PC-3 (cell line): ENCODE data around the gene RGS7.

Experiments
- EZH2 ChIP-seq: fragments of 300-600 bp; sonication (generic); IDR thresholded peaks from one replicate; pipeline ENCODE4 v1.6.1; 2017; ENCODE audit warnings: antibody characterized with exemption, mild to moderate bottlenecking, low read length; ENCODE audit not compliant: unreplicated experiment
- TF ChIP-seq, protein P1 (sequence below): fragments of 300-600 bp; sonication (generic); conservative IDR thresholded peaks from 2 replicates; pipeline ENCODE4 v1.5.1; 2017; ENCODE audit warnings: antibody characterized with exemption, low read depth, mild to moderate bottlenecking, low read length

DNA sequence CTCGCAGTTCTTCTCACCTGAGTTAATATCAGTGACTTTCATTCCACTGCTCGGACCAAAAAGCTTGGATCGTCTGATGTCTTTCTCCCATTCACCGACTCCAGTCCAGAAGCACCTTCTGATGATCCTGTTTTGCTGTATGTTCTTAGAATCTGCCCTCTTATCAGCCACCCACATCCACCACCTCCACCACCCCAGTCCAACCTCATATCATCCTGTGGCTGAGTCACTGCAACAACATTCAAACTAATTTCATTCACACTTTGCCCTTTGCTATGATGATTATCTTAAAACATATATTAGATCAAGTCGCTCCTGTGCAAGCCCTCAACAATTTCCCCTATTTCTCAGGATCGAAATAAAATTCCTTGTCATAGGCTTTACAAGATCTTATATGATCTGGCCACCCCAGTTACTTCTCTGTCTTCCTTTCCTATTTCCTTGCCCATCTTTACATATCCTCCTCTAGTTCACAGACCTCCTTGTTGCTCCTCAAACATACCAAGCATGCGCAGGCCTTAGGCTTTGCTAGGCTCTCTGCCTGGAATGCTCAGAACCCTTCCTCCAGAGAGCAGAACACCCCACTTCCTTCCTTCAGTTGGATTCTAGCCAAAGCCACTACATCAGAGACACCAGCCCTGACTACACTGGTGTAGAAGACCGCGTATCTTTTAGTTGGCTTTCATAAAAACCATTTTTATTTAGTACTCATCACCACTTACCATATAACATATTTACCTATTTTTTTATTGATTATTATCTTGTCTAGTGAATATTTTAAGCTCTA is 409.4 kb downstream of the RGS7 start:
- TF ChIP-seq, protein P1, sequence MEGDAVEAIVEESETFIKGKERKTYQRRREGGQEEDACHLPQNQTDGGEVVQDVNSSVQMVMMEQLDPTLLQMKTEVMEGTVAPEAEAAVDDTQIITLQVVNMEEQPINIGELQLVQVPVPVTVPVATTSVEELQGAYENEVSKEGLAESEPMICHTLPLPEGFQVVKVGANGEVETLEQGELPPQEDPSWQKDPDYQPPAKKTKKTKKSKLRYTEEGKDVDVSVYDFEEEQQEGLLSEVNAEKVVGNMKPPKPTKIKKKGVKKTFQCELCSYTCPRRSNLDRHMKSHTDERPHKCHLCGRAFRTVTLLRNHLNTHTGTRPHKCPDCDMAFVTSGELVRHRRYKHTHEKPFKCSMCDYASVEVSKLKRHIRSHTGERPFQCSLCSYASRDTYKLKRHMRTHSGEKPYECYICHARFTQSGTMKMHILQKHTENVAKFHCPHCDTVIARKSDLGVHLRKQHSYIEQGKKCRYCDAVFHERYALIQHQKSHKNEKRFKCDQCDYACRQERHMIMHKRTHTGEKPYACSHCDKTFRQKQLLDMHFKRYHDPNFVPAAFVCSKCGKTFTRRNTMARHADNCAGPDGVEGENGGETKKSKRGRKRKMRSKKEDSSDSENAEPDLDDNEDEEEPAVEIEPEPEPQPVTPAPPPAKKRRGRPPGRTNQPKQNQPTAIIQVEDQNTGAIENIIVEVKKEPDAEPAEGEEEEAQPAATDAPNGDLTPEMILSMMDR, result no peak
- no peak for TF ChIP-seq EZH2
